IMR-90 (cell line): Measurements from ENCODE around the gene OSCP1. TPM values are rescaled to one million over a fixed set of nuclear protein-coding genes. Genes with fewer than 3 reads are reported as not detected.

ENCODE experiments used
- ATAC-seq: fragments of 200-7000 bp; cut with Tn5 transposase; 2 replicates; pipeline ENCODE4 v1.9.1; 2020; ENCODE audit warnings: low read depth, mild to moderate bottlenecking, moderate library complexity
- BruUV-seq: library from RNA; stranded (reverse); fragments of 400-500 nt; replicated peaks from 2 replicates; lab custom pipeline; 2021; lab: Mats Ljungman, UMichigan
- CTCF ChIA-PET: fragments of 300-600 bp; formaldehyde crosslinking; extraction: SDS; loops from one replicate; lab custom pipeline; 2021; ENCODE audit warnings: antibody characterized with exemption; lab: Yijun Ruan, JAX
- POLR2A ChIA-PET: fragments of 300-600 bp; sonication (Branson Sonifier 250); formaldehyde crosslinking; loops from one replicate; lab custom pipeline; 2022; ENCODE audit warnings: antibody characterized with exemption; ENCODE audit not compliant: unreplicated experiment; lab: Charles Lee
- DNase-seq: peaks from one replicate; pipeline ENCODE4 v3.0.0; 2013
- H2AFZ ChIP-seq: replicated peaks from 2 replicates; pipeline ENCODE3; 2013; ENCODE audit warnings: low read length, mild to moderate bottlenecking; ENCODE audit not compliant: poor library complexity
- H2AK5ac ChIP-seq: 2 replicates; pipeline ENCODE4 v1.6.1; 2013; ENCODE audit warnings: low read depth, low read length, inconsistent platforms
- H2AK9ac ChIP-seq: replicated peaks from 2 replicates; pipeline ENCODE3; 2013; ENCODE audit warnings: mild to moderate bottlenecking, low read depth, low read length, moderate library complexity; ENCODE audit not compliant: poor library complexity
- H2BK120ac ChIP-seq: 2 replicates; pipeline ENCODE4 v1.6.1; 2013; ENCODE audit warnings: low read depth, low read length, inconsistent platforms
- H2BK15ac ChIP-seq: 3 replicates; pipeline ENCODE4 v1.6.1; 2013; ENCODE audit warnings: low read depth, low read length, inconsistent platforms
- H2BK20ac ChIP-seq: 2 replicates; pipeline ENCODE4 v1.6.1; 2013; ENCODE audit warnings: low read depth, mild to moderate bottlenecking, inconsistent platforms, low read length, moderate library complexity
- H2BK5ac ChIP-seq: 2 replicates; pipeline ENCODE4 v1.6.1; 2013; ENCODE audit warnings: mild to moderate bottlenecking, low read depth, low read length, inconsistent platforms; ENCODE audit not compliant: poor library complexity, severe bottlenecking
- H3K14ac ChIP-seq: replicated peaks from 2 replicates; pipeline ENCODE4 v1.6.1; 2013; ENCODE audit warnings: low read depth, low read length, inconsistent platforms
- H3K18ac ChIP-seq: 2 replicates; pipeline ENCODE4 v1.6.1; 2013; ENCODE audit warnings: low read depth, low read length, control low read depth
- H3K23ac ChIP-seq: 2 replicates; pipeline ENCODE4 v1.6.1; 2013; ENCODE audit warnings: low read depth, low read length, inconsistent platforms
- H3K27ac ChIP-seq: 2 replicates; pipeline ENCODE4 v1.5.1; 2013; ENCODE audit warnings: mild to moderate bottlenecking, control low read depth, low read length; ENCODE audit not compliant: insufficient read depth
- H3K27me3 ChIP-seq: 2 replicates; pipeline ENCODE4 v1.6.1; 2013; ENCODE audit warnings: low read length; ENCODE audit not compliant: control insufficient read depth, insufficient read depth
- H3K36me3 ChIP-seq: 2 replicates; pipeline ENCODE4 v1.6.1; 2013; ENCODE audit warnings: low read length, mixed read lengths; ENCODE audit not compliant: control insufficient read depth, insufficient read depth
- H3K4ac ChIP-seq: 2 replicates; pipeline ENCODE4 v1.6.1; 2013; ENCODE audit warnings: low read depth, low read length, inconsistent platforms
- H3K4me1 ChIP-seq: 2 replicates; pipeline ENCODE4 v1.6.1; 2013; ENCODE audit warnings: low read length, mixed read lengths; ENCODE audit not compliant: control insufficient read depth, insufficient read depth
- H3K4me2 ChIP-seq: 2 replicates; pipeline ENCODE4 v1.6.1; 2013; ENCODE audit warnings: low read depth, mild to moderate bottlenecking, control low read depth, low read length, moderate library complexity
- H3K4me3 ChIP-seq: 2 replicates; pipeline ENCODE4 v1.5.1; 2013; ENCODE audit warnings: low read depth, mild to moderate bottlenecking, control low read depth, low read length, moderate library complexity; ENCODE audit not compliant: insufficient read depth
- H3K56ac ChIP-seq: 2 replicates; pipeline ENCODE4 v1.6.1; 2013; ENCODE audit warnings: low read length, inconsistent platforms; ENCODE audit not compliant: insufficient read depth; ENCODE audit errors: extremely low read depth
- H3K79me1 ChIP-seq, 2 experiments: 2 replicates each; pipeline ENCODE4 v1.6.1; 2013; ENCODE audit warnings: low read length in 2 of 2, inconsistent platforms in 1 of 2, low read depth in 1 of 2
- H3K9ac ChIP-seq: 2 replicates; pipeline ENCODE4 v1.6.1; 2013; ENCODE audit warnings: low read depth, low read length, control low read depth
- H3K9me1 ChIP-seq: 2 replicates; pipeline ENCODE4 v1.6.1; 2013; ENCODE audit warnings: low read length, inconsistent platforms; ENCODE audit not compliant: insufficient read depth
- H3K9me3 ChIP-seq: 2 replicates; pipeline ENCODE4 v1.6.1; 2013; ENCODE audit warnings: low read length; ENCODE audit not compliant: control insufficient read depth, insufficient read depth
- H4K20me1 ChIP-seq: 2 replicates; pipeline ENCODE4 v1.6.1; 2013; ENCODE audit warnings: low read length, inconsistent platforms; ENCODE audit not compliant: insufficient read depth
- H4K5ac ChIP-seq: 2 replicates; pipeline ENCODE4 v1.6.1; 2013; ENCODE audit warnings: mild to moderate bottlenecking, low read depth, low read length, control low read depth
- H4K8ac ChIP-seq, 2 experiments: 2 replicates each; pipeline ENCODE4 v1.6.1; 2013; ENCODE audit warnings: low read depth in 2 of 2, low read length in 2 of 2, control low read depth in 1 of 2, inconsistent platforms in 1 of 2
- H4K91ac ChIP-seq: 2 replicates; pipeline ENCODE4 v1.6.1; 2013; ENCODE audit warnings: low read depth, low read length, inconsistent platforms; ENCODE audit not compliant: insufficient read depth
- FOS ChIP-seq: fragments of 150-350 bp; IDR thresholded peaks from 2 replicates; pipeline ENCODE4 v1.6.1; 2016; ENCODE audit warnings: low read depth, low read length
- WGBS, 2 experiments: methylation state at CpG; one replicate each; pipeline versions ENCODE4 v1.1.5 to v1.1.7; 2013; ENCODE audit warnings: missing lambda C conversion rate in 2 of 2; ENCODE audit not compliant: insufficient read length in 1 of 2; ENCODE audit errors: extremely low coverage in 2 of 2; 5-methylcytosine and 5-hydroxymethylcytosine counted together
- dilution Hi-C: fragments of 300-500 bp; cut with HindIII; formaldehyde crosslinking; loops from one replicate; pipeline ENCODE4 v1.14.3; 2018; ENCODE audit warnings: low sequenced_read_pairs; ENCODE audit not compliant: unreplicated experiment
- in situ Hi-C: fragments of 300-500 bp; cut with MboI; formaldehyde crosslinking; loops from 3 replicates; pipeline ENCODE4 v1.14.3; 2019; ENCODE audit warnings: low sequenced_read_pairs, inconsistent platforms, mixed read lengths
- intact Hi-C: fragments of 100-400 bp; cut with micrococcal nuclease; formaldehyde crosslinking; loops from 2 replicates; pipeline ENCODE4 v1.10.0; 2022
- polyA plus RNA-seq, 3 experiments: library from polyadenylated mRNA; depleted of rRNA; stranded (reverse); fragments of >200 nt; gene quantifications; 2 replicates each; pipeline ENCODE4 v1.2.3, GENCODE V29; 2012; ENCODE audit warnings: low replicate concordance in 1 of 3
- total RNA-seq: library from RNA; depleted of rRNA; stranded (reverse); fragments of >200 nt; gene quantifications from 2 replicates; pipeline ENCODE4 v1.2.3, GENCODE V29; 2012

OSCP1 gene
- total and polyA plus RNA-seq, 2 of the 4 experiments (the other 2 are of a cell fraction) = 7.8 to 11.8 TPM

- no TSS peak for BruUV-seq
Measured at GRCh38 chr1:36481091-36481490, 30.8 kb upstream of the OSCP1 start.

More at GRCh38 chr1:36481091-36481490, 30.8 kb upstream of the OSCP1 start:
- no peak overlapping the region for H2BK120ac ChIP-seq
- H4K8ac ChIP-seq = no peak overlapping the region
- no peak for ATAC-seq
- WGBS, 2 experiments = 33% methylated on average over 2 of the region's 6 CpGs; no CpG with 5 or more reads in 1 of the 2 experiments
- in situ Hi-C loops = no loop called here
- no peak overlapping the region for H3K9ac ChIP-seq
- no peak overlapping the region for H2BK15ac ChIP-seq
- H3K79me1 ChIP-seq = no peaks in the 10 kb centered on the region
- no peaks in the 10 kb centered on the region for H3K36me3 ChIP-seq
- no peak overlapping the region for H2BK5ac ChIP-seq
- H3K9me1 ChIP-seq = no peaks in the 10 kb centered on the region
- no peaks in the 10 kb centered on the region for H4K20me1 ChIP-seq
- no peak overlapping the region for H3K4me2 ChIP-seq
- no peak overlapping the region for H2BK20ac ChIP-seq
- no peak overlapping the region for H3K4ac ChIP-seq
- H2AFZ ChIP-seq = no peak overlapping the region
- no peak overlapping the region for H3K23ac ChIP-seq
- H3K27ac ChIP-seq = no peak overlapping the region
- H4K5ac ChIP-seq = no peak overlapping the region
- H3K27me3 ChIP-seq = peaks cover 34% of the 10 kb centered on the region
- H2AK9ac ChIP-seq = no peak overlapping the region
- no peak overlapping the region for H3K14ac ChIP-seq
- H2AK5ac ChIP-seq = no peak overlapping the region
- ChIA-PET POLR2A (no interaction called here), CTCF (no interaction called here)
- dilution Hi-C loops = no loop called here
- no peaks in the 10 kb centered on the region for H3K4me1 ChIP-seq
- no peak overlapping the region for H3K18ac ChIP-seq
- H3K4me3 ChIP-seq = no peak overlapping the region
- intact Hi-C loops = no loop called here
- DNase-seq = no peak
- no peak overlapping the region for H3K56ac ChIP-seq
- TF ChIP-seq FOS = no peak
- no peak overlapping the region for H4K91ac ChIP-seq
- H3K9me3 ChIP-seq = no peaks in the 10 kb centered on the region
